RKO (cell line): ENCODE data around the gene DNAH2.
A peak's percentile ranks its signal among the peaks of the same experiment; 100 is the strongest.

Experiments
- DNase-seq: peaks from one replicate; pipeline ENCODE4 v3.0.0-alpha.2; 2016; ENCODE audit warnings: low spot score

DNAH2 gene

DNA sequence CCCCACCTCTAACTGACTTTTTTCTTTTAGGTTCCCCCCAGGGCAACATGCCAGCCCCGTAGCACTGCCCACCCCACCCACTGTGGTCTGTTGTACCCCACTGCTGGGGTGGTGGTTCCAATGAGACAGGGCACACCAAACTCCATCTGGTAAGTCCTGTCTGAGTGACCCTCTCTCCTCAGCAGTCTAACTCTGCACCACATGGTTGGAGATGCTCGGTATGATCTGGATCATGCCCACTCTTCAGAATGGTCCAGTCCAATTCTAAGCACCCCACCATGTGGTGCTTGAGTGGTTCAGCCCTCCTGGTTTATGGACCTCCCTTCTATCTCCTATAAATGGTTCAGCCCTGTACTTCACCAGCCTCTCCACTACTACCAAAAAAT is 122.3 kb downstream of the DNAH2 start:
- peak; percentile 91 for DNase-seq

DNA sequence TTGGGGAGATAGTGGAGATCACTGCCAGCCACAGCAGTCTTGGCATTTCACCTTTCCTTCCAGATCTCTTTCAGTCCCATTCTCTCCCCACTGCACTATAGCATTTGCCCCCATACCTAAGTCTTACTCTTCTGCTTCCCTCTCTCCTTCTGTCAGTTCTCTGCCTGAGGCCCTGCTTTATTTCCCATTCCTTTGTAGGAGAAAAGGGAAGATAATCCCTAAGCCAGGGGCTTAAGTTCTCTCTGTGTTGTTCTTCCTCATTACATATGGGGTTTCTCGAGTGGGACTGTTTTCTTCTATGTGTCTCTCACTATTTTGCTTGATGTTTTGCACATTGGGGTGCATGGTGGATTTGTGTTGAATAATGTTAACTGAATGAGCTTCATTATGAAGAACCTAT is 122.9 kb downstream of the DNAH2 start:
- no peak for DNase-seq

DNA sequence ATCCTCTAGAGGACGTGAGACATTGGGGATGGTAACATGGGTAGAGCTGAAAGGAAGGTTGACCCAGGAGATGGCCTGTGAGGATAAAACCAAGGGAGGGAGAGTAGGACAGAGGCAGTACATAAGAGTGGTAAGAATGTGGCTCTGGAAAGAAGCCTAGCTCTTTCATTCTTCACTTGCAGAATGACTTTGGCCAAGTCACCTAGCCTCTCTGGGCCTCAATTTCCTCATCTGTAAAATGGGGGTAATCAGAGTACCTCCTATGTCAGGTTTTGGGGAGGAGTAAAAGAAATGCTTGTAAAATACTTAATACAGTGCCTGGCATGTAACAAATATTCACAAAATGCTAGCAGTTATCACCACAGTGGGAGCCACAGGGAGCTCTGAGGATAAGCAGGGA is 123.3 kb downstream of the DNAH2 start:
- no peak for DNase-seq

DNA sequence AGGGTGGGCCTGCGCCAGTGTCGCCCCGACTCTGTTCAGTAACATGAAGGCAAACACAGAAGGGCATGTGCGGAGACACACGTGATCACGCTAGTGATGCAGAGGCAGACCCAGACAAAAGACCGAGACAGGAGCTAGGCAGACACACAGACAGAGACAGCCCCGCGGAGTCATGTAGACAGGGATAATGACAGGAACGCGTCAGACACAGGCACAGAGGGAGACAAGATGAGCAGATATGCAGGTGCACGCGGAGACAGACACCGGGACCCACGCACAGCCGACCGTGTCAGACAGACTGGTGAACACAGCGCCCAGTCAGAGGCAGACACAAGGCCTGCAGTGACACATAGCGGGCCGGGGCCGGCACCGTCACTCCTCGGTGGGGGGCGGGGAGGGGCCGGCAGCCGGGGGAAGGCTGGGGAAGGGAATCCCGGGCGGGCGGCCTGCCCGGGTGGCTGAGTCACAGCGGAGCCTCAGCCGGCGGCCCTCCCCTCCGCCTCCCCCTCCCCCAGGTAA is 123.9 kb downstream of the DNAH2 start:
- DNase-seq: peak; percentile 93

DNA sequence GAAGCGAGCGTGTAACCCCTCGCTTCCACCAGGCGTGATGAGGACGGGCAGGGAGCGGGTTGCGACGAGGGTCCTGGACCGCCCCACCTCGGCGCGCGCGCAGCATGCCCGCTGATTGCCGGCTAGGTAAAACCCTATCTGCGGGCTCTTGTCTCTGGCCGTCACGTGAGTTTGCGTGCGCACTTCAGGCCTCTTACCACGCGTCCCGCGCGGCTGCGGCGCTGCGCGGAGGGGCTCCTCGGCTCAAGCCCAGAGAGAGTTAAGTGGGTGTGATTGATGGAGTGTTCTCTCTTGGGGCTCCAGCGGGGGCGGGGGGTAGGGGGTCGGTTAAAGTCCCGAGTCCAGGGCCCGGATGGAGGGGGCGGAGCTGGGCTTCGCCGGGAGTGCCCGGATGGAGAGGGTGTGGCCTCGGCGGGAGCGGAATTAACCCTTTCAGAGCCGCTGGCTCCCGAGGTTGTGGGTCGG is 124.4 kb downstream of the DNAH2 start:
- peak; percentile 88 for DNase-seq

DNA sequence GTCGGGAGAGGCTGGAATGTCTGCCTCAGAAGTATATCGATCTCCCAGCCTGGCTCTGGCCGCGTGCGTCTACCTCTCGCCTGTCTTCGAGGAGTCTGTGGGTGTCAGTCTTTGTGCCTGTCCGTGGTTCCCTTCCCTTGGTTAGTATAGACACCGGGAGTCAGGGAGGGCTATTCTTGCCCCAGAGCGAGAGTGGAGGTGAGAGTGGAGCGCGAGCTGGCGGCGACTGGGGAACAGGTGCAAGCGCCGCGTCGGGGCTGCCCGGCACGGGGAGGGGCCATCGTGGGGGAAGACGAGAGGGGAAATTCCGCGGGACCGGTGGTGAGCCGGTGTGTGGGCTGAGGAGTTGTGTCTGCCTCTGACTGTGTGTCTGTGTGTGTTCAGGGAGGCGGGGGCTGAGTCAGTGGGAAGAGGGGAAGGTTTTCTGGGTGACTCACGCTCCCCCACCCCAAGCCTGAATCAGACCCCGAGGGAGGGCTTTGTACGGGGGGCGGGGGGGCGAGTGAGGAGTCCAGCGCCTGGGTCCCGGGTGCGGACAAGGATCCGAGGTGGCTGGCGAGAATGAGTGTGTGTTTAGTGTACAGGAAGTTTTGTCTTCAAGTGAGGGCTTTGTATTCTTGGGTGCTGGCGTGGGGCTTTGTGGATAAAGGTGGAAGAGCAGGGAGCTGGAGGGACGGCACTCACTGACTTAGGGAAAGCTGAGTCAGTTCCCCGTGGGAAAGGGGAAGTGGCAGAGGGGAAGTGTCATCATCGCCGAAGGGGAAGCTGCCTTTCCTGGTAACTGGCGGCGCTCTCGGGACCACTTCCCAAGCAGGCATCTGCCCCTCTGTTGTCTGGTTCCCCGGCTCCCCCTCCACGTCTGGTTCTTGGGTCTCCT is 125.1 kb downstream of the DNAH2 start:
- peak; percentile 95 for DNase-seq

DNA sequence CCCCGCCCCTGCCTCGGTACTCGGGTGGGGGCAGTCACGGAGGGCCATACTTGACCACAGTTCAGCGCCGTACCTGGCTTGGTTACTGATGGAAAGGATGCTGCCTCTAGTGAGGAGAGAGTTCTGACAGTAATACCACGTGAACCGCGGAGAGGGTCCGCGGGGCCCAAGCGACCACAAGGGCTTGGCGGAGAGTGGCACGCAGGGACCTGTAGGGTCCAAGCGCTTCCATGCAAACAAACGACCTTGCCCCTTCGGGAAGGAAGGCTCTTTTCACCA is 125.7 kb downstream of the DNAH2 start:
- DNase-seq: no peak

DNA sequence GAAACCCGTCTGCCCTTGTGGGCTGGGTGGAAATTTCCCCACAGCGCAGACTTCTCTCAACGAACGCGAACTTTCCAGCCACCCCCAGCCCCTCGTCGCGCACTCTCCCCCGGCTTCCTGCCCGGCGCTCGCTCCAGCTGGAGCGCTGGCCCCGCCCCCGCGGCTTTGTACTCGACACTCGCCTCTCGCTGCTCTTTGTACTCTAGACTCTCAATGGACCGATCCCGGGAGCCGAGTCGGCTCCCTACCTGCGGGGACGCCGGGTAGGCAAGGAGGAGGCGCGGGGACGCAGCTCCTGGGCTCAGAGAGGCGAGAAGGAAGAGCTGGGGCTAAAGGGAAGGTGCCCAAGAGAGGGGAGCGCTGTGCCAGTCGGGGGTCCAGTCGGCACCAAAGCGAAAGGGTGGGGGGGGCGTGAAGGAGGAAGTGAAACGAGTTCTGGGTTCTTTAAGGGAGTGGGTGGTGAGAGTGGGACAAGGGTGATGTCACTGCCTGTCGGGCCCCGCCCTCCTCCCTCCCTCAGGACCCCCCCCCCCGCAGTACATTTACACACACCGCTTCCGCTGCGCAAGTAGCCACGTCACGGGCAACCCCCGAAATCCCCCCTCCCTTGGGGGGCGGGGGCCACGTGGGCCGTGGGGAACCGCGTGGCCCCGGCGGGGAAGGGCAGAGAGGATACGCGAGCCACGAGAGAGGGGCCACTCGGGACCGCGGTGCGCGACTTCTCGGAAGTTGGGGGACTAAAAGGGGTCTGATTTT is 126.2 kb downstream of the DNAH2 start:
- peak; percentile 93 for DNase-seq

DNA sequence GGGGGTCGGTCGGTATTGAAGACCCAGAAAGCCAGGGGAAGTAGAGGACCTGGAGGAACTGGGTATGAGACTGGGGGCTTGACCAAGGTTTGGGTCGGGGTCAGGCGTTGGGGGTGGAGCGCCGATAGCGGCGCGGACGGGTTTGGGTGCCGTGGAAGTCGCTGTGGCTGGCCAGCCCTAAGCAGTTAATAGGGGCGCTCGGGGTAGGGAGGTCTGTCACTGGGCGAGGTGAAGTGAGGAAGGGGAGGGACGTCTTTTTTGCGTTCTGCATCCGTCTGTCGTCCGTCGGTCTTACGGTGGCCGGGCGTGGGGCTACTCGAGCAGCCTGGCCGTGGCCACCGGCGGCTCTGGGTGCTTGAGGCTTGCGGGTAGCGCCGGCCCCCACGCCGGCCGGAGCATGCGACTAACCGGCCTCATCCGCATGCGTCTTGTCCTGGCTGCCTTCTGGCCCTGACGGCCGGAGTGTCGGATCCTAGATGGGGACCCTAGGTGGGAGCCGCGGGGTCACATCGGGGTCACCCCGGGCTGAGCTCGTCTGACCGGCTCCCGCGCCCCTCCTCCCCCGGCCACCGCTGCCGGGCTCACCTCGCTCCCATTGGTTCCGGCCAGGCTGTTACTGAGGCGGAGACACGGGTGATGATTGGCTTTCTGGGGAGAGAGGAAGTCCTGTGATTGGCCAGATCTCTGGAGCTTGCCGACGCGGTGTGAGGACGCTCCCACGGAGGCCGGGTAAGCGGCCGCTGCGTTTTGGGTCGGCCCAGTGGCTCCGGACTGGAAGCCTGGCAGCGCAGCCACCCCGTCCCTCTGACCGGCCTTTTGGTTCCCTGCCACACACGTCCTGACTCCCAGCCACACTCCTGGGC is 127.0 kb downstream of the DNAH2 start:
- peak; percentile 96 for DNase-seq

DNA sequence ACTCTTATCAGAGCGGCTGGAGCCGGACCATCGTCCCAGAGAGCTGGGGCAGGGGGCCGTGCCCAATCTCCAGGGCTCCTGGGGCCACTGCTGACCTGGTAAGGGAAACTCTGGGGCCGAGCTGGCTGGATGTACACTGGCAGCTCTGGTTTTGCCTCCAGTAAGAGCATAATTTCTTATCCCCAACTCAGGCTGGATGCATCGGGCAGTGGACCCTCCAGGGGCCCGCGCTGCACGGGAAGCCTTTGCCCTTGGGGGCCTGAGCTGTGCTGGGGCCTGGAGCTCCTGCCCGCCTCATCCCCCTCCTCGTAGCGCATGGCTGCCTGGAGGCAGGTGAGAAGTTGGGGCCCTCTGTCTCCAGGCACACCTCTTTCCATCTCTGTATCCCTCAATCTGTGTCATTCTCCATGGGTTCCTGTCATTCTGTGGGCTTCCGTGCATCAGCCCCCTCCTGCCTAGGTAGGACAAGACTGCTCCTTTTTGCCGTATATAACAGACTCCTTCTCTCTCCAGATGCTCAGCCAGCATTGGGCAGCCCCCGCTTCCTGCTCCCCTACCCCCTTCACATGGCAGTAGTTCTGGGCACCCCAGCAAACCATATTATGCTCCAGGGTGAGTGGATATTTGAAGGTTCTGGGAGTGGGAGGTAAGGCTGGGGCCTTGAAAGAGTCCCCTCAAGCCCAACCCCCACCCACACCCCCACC is 128.0 kb downstream of the DNAH2 start:
- no peak for DNase-seq

DNA sequence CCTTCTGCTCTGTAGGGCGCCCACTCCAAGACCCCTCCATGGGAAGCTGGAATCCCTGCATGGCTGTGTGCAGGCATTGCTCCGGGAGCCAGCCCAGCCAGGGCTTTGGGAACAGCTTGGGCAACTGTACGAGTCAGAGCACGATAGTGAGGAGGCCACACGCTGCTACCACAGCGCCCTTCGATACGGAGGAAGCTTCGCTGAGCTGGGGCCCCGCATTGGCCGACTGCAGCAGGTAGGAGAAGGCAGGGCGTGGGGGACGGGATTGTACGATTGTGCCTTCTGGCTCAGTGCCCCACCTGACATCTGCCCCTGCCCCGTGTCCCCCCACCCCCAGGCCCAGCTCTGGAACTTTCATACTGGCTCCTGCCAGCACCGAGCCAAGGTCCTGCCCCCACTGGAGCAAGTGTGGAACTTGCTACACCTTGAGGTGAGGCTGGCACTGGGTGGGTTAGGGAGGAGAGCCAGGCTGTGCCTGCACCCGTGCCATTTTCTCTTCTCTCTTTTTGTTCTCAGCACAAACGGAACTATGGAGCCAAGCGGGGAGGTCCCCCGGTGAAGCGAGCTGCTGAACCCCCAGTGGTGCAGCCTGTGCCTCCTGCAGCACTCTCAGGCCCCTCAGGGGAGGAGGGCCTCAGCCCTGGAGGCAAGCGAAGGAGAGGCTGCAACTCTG is 128.7 kb downstream of the DNAH2 start:
- DNase-seq: no peak

DNA sequence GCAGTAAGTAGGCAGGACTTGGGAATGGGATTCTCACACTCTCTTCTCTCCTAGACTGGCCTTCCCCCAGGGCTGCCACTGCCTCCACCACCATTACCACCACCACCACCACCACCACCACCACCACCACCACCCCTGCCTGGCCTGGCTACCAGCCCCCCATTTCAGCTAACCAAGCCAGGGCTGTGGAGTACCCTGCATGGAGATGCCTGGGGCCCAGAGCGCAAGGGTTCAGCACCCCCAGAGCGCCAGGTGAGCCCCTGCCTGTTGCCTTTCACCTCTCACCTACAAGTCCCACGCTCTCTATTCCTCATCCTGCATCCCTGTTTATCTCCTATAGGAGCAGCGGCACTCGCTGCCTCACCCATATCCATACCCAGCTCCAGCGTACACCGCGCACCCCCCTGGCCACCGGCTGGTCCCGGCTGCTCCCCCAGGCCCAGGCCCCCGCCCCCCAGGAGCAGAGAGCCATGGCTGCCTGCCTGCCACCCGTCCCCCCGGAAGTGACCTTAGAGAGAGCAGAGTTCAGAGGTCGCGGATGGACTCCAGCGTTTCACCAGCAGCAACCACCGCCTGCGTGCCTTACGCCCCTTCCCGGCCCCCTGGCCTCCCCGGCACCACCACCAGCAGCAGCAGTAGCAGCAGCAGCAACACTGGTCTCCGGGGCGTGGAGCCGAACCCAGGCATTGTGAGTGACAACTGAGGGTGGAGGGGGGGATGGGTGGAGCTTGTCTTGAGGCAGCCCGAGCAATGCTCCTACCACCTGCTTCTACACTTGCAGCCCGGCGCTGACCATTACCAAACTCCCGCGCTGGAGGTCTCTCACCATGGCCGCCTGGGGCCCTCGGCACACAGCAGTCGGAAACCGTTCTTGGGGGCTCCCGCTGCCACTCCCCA is 129.5 kb downstream of the DNAH2 start:
- DNase-seq: no peak

DNA sequence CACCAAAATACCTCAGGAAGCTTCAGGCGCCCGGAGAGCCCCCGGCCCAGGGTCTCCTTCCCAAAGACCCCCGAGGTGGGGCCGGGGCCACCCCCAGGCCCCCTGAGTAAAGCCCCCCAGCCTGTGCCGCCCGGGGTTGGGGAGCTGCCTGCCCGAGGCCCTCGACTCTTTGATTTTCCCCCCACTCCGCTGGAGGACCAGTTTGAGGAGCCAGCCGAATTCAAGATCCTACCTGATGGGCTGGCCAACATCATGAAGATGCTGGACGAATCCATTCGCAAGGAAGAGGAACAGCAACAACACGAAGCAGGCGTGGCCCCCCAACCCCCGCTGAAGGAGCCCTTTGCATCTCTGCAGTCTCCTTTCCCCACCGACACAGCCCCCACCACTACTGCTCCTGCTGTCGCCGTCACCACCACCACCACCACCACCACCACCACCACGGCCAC is 130.6 kb downstream of the DNAH2 start:
- no peak for DNase-seq

DNA sequence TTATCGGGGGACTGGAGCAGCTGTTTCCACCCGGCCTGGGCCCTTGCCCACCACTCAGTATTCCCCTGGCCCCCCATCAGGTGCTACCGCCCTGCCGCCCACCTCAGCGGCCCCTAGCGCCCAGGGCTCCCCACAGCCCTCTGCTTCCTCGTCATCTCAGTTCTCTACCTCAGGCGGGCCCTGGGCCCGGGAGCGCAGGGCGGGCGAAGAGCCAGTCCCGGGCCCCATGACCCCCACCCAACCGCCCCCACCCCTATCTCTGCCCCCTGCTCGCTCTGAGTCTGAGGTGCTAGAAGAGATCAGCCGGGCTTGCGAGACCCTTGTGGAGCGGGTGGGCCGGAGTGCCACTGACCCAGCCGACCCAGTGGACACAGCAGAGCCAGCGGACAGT is 131.2 kb downstream of the DNAH2 start:
- no peak for DNase-seq

DNA sequence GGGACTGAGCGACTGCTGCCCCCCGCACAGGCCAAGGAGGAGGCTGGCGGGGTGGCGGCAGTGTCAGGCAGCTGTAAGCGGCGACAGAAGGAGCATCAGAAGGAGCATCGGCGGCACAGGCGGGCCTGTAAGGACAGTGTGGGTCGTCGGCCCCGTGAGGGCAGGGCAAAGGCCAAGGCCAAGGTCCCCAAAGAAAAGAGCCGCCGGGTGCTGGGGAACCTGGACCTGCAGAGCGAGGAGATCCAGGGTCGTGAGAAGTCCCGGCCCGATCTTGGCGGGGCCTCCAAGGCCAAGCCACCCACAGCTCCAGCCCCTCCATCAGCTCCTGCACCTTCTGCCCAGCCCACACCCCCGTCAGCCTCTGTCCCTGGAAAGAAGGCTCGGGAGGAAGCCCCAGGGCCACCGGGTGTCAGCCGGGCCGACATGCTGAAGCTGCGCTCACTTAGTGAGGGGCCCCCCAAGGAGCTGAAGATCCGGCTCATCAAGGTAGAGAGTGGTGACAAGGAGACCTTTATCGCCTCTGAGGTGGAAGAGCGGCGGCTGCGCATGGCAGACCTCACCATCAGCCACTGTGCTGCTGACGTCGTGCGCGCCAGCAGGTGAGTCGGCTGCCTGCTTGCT is 131.7 kb downstream of the DNAH2 start:
- no peak for DNase-seq

DNA sequence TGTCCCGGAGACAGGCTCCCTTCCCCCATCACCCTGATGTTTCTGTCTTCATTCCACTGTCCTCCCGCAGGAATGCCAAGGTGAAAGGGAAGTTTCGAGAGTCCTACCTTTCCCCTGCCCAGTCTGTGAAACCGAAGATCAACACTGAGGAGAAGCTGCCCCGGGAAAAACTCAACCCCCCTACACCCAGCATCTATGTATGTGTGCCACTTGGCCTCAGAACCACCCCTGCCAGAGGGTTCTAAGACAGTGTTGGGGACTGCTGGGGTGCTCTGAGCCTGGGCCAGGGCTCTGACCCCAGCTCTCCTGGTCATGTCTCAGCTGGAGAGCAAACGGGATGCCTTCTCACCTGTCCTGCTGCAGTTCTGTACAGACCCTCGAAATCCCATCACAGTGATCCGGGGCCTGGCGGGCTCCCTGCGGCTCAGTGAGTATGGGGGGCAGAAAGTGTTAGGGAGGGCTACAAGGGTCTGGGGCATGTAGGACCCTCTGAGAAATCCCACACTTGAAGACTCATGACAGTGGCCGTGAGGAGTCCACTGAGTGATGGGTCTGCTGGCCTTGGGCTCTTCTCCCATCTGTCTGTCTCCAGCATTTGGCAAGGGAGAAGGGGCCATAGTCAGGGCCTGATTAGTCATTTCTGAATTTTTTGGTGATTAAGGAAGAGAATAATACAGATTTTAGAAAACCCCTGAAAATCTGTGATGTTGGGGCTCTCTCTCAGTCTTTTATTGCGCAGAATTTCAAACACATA is 132.4 kb downstream of the DNAH2 start:
- DNase-seq: no peak

DNA sequence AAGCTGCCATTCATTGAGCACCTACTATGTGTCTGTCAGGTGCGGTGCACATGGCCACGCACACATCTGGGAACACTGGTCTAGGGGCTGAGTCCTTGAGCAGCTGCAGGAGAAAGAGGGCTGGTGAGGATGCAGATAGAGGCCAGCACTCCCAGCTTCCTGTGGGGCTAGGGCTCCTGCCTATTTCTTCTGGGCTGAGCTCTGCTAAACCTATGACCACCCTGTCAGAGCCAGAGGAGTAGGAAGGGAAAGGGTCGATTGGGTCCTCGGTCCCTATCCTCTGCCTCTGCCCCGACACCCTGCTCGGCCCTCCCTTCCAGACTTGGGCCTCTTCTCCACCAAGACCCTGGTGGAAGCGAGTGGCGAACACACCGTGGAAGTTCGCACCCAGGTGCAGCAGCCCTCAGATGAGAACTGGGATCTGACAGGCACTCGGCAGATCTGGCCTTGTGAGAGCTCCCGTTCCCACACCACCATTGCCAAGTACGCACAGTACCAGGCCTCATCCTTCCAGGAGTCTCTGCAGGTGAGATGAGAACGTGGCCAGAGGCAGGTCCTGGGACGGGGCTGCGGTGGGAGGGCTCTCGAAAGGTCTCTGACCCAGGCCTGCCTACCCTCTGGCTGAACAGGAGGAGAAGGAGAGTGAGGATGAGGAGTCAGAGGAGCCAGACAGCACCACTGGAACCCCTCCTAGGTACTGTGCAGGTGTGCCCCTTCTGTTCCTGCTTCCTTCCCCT is 133.3 kb downstream of the DNAH2 start:
- DNase-seq: no peak
